Smooth muscle cell (in vitro differentiated cells): ENCODE data around the gene ZNF439. TPM values are rescaled to one million over a fixed set of nuclear protein-coding genes. Genes with fewer than 3 reads are reported as not detected.
"Not testable (repeated sequence)": the region's sequence is repeated elsewhere in the genome, so short reads cannot be mapped to it uniquely, and the experiment has no call there.

Source experiments
- DNase-seq: peaks from one replicate; lab custom pipeline; 2025; ENCODE audit not compliant: unreplicated experiment; lab: John Stamatoyannopoulos, UW
- H2AFZ ChIP-seq: fragments of 200-600 bp; sonication (generic); 2 replicates; pipeline ENCODE4 v1.6.0; 2016; ENCODE audit warnings: antibody characterized with exemption, low read depth, mild to moderate bottlenecking
- H3F3A ChIP-seq: fragments of 200-600 bp; sonication (generic); 2 replicates; pipeline ENCODE4 v1.6.0; 2017; ENCODE audit warnings: antibody characterized with exemption, low read depth
- H3K27ac ChIP-seq: fragments of 200-600 bp; sonication (generic); 2 replicates; pipeline ENCODE4 v1.5.1; 2016; ENCODE audit warnings: low read depth, mild to moderate bottlenecking
- H3K27me3 ChIP-seq: fragments of 200-600 bp; sonication (generic); 2 replicates; pipeline ENCODE4 v1.6.1; 2016; ENCODE audit warnings: low read depth, mild to moderate bottlenecking
- H3K36me3 ChIP-seq: fragments of 200-600 bp; sonication (generic); 2 replicates; pipeline ENCODE4 v1.5.1; 2016; ENCODE audit warnings: low read depth
- H3K4me1 ChIP-seq: fragments of 200-600 bp; sonication (generic); 2 replicates; pipeline ENCODE4 v1.5.1; 2016; ENCODE audit warnings: low read depth
- H3K4me2 ChIP-seq: fragments of 200-600 bp; sonication (generic); 2 replicates; pipeline ENCODE4 v1.6.0; 2016; ENCODE audit warnings: mild to moderate bottlenecking
- H3K4me3 ChIP-seq: fragments of 200-600 bp; sonication (generic); 2 replicates; pipeline ENCODE4 v1.5.1; 2016; ENCODE audit warnings: mild to moderate bottlenecking
- H3K79me2 ChIP-seq: fragments of 200-600 bp; sonication (generic); 2 replicates; pipeline ENCODE4 v1.6.0; 2016; ENCODE audit warnings: low read depth, mild to moderate bottlenecking
- H3K9ac ChIP-seq: fragments of 200-600 bp; sonication (generic); 2 replicates; pipeline ENCODE4 v1.6.0; 2016; ENCODE audit warnings: low read depth
- H3K9me3 ChIP-seq: fragments of 200-600 bp; sonication (generic); replicated peaks from 2 replicates; pipeline ENCODE4 v1.5.1; 2016; ENCODE audit warnings: low read depth
- H4K20me1 ChIP-seq: fragments of 200-600 bp; sonication (generic); 2 replicates; pipeline ENCODE4 v1.6.0; 2016; ENCODE audit warnings: low read depth
- WGBS: methylation state at CpG from one replicate; pipeline ENCODE4 v1.1.7; 2016; ENCODE audit warnings: low lambda C conversion rate; 5-methylcytosine and 5-hydroxymethylcytosine counted together
- polyA plus RNA-seq: library from polyadenylated mRNA; unstranded; fragments of >200 nt; fragmentation: Nextera tagmentation; extraction: Ambion mirVana; gene quantifications from 2 replicates; pipeline ENCODE4 v1.2.1, GENCODE V29; 2016
- total RNA-seq: library from RNA; depleted of rRNA; stranded (reverse); fragments of >200 nt; gene quantifications from 2 replicates; pipeline ENCODE4 v1.2.3, GENCODE V29; 2014
- TF ChIP-seq, protein P1 (sequence below): fragments of 200-600 bp; sonication (generic); IDR thresholded peaks from 2 replicates; pipeline ENCODE4 v1.5.1; 2017; ENCODE audit warnings: borderline replicate concordance, mild to moderate bottlenecking, antibody characterized with exemption; ENCODE audit not compliant: insufficient read depth, poor library complexity, severe bottlenecking

The ZNF439 gene
- total and polyA plus RNA-seq, 2 experiments from 2014 or later = 1.4 to 1.9 TPM

GRCh38 chr19:11848200-11848593 lies 329 bp upstream of the ZNF439 start:
- Histone ChIP-seq H3K4me1 (no peaks in the 10 kb centered on the region), H3K27ac (no peak overlapping the region), H4K20me1 (no peaks in the 10 kb centered on the region), H3K4me3 (peak overlapping the region; percentile 59), H3K9ac (no peak overlapping the region), H3K9me3 (no peaks in the 10 kb centered on the region), H2AFZ (peak overlapping the region; percentile 82), H3K36me3 (no peaks in the 10 kb centered on the region), H3K27me3 (no peaks in the 10 kb centered on the region), H3K79me2 (no peaks in the 10 kb centered on the region), H3K4me2 (peak overlapping the region; percentile 82), H3F3A (no peaks in the 10 kb centered on the region)
- TF ChIP-seq, protein P1, sequence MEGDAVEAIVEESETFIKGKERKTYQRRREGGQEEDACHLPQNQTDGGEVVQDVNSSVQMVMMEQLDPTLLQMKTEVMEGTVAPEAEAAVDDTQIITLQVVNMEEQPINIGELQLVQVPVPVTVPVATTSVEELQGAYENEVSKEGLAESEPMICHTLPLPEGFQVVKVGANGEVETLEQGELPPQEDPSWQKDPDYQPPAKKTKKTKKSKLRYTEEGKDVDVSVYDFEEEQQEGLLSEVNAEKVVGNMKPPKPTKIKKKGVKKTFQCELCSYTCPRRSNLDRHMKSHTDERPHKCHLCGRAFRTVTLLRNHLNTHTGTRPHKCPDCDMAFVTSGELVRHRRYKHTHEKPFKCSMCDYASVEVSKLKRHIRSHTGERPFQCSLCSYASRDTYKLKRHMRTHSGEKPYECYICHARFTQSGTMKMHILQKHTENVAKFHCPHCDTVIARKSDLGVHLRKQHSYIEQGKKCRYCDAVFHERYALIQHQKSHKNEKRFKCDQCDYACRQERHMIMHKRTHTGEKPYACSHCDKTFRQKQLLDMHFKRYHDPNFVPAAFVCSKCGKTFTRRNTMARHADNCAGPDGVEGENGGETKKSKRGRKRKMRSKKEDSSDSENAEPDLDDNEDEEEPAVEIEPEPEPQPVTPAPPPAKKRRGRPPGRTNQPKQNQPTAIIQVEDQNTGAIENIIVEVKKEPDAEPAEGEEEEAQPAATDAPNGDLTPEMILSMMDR = no peak
- 82% methylated on average over 11 of the region's 11 CpGs for WGBS
- no peak for DNase-seq

- not testable (repeated sequence) for H3K27ac ChIP-seq, DNase-seq, H3F3A ChIP-seq, H3K4me3 ChIP-seq, H3K9ac ChIP-seq, H4K20me1 ChIP-seq, H2AFZ ChIP-seq, H3K27me3 ChIP-seq, H3K79me2 ChIP-seq, H3K4me1 ChIP-seq, H3K4me2 ChIP-seq, H3K9me3 ChIP-seq, H3K36me3 ChIP-seq
- WGBS = 89% methylated on average over 4 of the region's 4 CpGs
Observed at GRCh38 chr19:11850289-11850688, 1.8 kb downstream of the ZNF439 start.

GRCh38 chr19:11853358-11853757 lies 4.8 kb downstream of the ZNF439 start:
- Histone ChIP-seq H3K27me3 (no peaks in the 10 kb centered on the region), H3K9me3 (no peaks in the 10 kb centered on the region), H2AFZ (no peak overlapping the region), H3K4me1 (no peaks in the 10 kb centered on the region), H3K4me2 (no peak overlapping the region), H4K20me1 (no peaks in the 10 kb centered on the region), H3K4me3 (no peak overlapping the region), H3K9ac (no peak overlapping the region), H3F3A (no peaks in the 10 kb centered on the region), H3K36me3 (no peaks in the 10 kb centered on the region), H3K79me2 (no peaks in the 10 kb centered on the region), H3K27ac (no peak overlapping the region)
- 77% methylated on average over 3 of the region's 3 CpGs for WGBS
- TF ChIP-seq, protein P1 = no peak
- DNase-seq = no peak

GRCh38 chr19:11856596-11857250 lies 8.2 kb downstream of the ZNF439 start:
- no peaks in the 10 kb centered on the region for H4K20me1 ChIP-seq
- no peak overlapping the region for H2AFZ ChIP-seq
- H3K79me2 ChIP-seq = no peaks in the 10 kb centered on the region
- DNase-seq = no peak
- no peaks in the 10 kb centered on the region for H3K27me3 ChIP-seq
- no peaks in the 10 kb centered on the region for H3F3A ChIP-seq
- no peak overlapping the region for H3K4me3 ChIP-seq
- H3K27ac ChIP-seq = peak overlapping the region; percentile 35
- no peaks in the 10 kb centered on the region for H3K4me1 ChIP-seq
- no peaks in the 10 kb centered on the region for H3K36me3 ChIP-seq
- no peaks in the 10 kb centered on the region for H3K9me3 ChIP-seq
- TF ChIP-seq, protein P1 = no peak
- H3K9ac ChIP-seq = no peak overlapping the region
- H3K4me2 ChIP-seq = no peak overlapping the region
- 70% methylated on average over 12 of the region's 12 CpGs for WGBS
